HG03558 (cell line): Measurements from ENCODE around the gene WDR82.

Experiments
- ATAC-seq: cut with Tn5 transposase; IDR thresholded peaks from one replicate; pipeline ENCODE4 v1.9.1; 2021; ENCODE audit warnings: moderate number of reproducible peaks; ENCODE audit not compliant: unreplicated experiment; ENCODE audit errors: extremely low read depth

Gene WDR82

GRCh38 chr3:52228266-52228665 lies 50.2 kb downstream of the WDR82 start:
- ATAC-seq = no peak

GRCh38 chr3:52227766-52228165 lies 50.7 kb downstream of the WDR82 start:
- ATAC-seq = no peak

- no peak for ATAC-seq
Observed at GRCh38 chr3:52227117-52227516, 51.3 kb downstream of the WDR82 start.

- ATAC-seq = no peak
Observed at GRCh38 chr3:52226229-52226817, 52.1 kb downstream of the WDR82 start.

DNA sequence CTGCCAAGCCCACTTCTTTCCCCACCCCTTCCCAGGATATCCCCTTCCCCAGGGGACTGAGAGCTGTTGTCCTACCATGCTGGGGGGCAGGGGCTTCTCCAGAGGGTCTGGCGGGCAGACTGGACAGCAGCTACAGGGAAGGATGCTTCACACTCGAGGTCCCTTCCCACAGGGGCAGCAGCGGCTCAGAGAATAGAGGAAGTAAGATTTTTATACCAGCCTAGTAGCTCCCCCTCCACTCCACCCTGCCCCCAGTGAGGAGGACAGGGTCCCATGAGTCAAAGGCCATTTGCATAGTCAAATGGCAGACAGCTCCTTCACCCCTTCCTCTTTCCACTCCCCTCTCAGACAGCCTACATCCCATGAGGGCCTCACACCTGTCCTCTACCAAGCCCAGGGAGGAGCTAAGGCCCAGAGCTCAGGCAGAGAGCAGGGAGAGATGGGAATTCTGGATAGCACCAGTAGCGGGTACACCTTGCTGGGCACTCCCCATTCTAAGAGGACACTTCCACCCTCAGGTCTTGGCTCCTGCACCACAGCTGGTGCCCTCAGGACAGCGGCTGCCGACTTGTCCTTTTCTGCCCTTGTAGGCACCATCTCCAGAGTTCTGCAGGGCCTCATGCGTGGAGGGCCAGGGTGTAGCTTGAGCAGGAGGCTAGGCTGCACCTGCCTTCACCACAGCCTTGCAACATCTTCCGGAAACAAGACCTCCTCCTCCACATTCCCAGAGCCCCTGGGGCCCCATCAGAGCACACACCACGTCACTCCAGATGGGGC lies 52.8 kb downstream of the WDR82 start, which contains the start of gene TLR9:
TLR9 (minus strand) TSS at position 194 of the 777 bp plus-strand sequence; CDS start at position 78, 116 bp downstream.
- peak; percentile 50 for ATAC-seq

- ATAC-seq = no peak
Observed at GRCh38 chr3:52223449-52224408, 54.7 kb downstream of the WDR82 start.

DNA sequence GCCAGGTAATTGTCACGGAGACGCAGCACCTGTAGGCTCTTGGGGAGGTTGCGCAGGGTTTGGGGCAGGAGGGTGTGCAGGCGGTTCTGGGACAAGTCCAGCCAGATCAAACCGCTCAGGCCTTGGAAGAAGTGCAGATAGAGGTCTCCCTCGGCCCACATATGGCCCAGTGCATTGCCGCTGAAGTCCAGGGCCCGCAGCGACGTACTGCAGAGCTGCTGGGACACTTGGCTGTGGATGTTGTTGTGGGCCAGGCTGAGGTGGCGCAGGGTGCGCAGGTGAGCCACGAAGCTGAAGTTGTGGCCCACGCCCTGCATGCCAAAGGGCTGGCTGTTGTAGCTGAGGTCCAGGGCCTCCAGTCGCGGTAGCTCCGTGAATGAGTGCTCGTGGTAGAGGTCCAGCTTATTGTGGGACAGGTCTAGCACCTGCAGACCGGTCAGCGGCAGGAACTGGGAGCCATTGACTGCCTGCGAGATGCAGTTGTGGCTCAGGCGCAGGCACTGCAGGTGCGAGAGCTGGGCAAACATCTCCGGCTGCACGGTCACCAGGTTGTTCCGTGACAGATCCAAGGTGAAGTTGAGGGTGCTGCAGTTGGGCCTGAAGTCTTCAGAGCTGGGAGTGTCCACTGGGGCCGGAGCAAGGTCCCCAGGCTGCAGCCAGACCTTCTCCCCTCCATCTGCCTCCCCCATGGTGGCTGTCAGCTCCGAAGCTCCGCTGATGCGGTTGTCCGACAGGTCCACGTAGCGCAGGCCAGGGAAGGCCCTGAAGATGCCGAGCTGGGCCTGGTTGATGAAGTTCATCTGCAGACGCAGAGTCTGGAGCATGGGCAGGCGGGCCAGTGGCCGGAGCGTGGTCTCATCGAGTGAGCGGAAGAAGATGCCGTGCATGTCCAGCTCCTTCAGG lies 55.9 kb downstream of the WDR82 start:
- no peak for ATAC-seq

DNA sequence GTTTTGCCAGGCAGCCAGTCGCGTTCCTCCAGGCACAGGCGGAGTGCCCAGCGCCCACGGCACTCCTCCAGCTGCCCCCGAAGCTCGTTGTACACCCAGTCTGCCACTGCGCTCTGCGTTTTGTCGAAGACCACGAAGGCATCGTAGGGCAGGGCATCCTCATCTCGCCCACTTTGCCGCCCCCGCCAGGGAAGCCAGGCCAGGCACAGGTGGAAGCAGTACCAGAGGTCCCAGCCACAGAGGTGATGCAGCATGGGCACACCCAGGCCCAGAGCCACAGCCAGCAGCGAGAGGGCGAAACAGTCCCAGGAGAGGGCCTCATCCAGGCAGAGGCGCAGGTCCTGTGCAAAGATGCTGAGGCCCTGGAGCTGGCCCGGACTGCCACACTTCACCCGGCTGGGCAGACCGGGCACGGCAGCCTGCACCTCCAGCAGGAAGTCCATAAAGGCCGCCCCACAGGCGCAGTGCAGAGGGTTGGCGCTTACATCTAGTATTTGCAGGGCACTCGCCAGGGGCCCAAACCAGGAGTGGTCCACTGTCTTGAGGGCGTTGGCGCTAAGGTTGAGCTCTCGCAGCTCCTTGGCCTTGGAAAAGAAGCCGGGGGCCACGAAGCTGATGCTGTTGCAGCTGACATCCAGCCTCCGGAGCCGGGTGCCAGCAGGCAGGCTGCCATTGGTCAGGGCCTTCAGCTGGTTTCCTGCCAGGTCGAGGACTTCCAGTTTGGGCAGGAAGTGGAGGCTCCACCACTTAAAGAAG lies 56.7 kb downstream of the WDR82 start:
- ATAC-seq = no peak

DNA sequence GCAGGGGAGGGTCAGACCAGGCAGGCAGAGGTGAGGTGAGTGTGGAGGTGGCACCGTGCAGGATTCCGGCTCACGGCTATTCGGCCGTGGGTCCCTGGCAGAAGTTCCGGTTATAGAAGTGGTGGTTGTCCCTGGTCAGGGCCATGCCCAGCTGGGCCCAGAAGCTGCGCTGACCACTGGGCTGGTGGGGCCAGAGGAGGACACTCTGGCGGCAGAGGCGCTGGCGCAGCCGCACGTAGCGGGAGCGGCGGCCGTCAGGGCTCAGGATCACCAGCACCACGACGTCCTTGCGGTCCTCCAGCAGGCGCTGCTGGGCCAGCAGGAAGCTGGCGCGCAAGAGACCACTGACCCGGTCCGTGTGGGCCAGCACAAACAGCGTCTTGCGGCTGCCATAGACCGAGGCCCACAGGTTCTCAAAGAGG lies 57.3 kb downstream of the WDR82 start:
- ATAC-seq = no peak

- no peak for ATAC-seq
Observed at GRCh38 chr3:52220380-52221026, 57.9 kb downstream of the WDR82 start.

GRCh38 chr3:52218937-52219650 lies 59.4 kb downstream of the WDR82 start:
- no peak for ATAC-seq

GRCh38 chr3:52218454-52218853 lies 60.0 kb downstream of the WDR82 start:
- ATAC-seq = no peak

DNA sequence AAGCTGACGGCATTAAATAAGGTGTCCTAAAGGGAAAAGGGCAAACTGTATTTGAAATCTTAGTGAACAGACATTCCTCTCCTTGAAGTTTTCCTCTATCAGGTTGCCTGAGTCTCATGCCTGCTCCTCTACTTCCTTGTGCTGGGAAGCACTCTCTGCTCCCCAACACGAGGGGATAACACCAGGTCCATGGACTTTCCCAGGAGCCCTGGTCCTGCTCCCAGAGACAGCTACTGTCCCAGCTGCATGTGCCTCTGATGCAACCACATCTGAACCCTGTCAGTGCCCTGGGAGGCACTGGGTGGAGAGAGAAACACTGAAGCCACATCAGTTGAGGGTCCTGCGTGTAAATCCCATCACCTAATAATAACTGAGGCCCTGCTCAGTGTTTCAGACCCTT lies 60.4 kb downstream of the WDR82 start:
- no peak for ATAC-seq

- no peak for ATAC-seq
Observed at GRCh38 chr3:52217409-52217805, 61.0 kb downstream of the WDR82 start.

- ATAC-seq = no peak
Observed at GRCh38 chr3:52216585-52217408, 61.7 kb downstream of the WDR82 start.

DNA sequence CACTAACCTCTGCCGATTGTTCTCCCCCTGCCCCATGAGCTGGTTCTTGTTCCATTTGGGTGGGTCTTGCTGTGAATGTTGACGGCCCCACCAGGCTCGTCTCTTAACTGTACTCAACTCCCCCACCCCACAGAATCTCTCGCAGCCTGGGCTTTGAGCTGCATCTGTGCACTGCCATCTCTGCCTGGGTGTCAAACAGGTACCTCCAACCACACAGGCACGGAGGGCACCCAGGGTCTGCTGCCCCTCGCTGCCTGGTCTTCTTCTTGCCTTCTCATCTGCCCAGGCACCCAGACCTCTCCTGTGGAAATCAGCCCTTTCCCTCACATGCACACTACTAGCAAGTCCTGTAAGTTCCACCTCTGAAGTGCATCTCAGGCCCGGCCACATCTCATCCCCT lies 63.1 kb downstream of the WDR82 start:
- ATAC-seq = no peak

- no peak for ATAC-seq
Observed at GRCh38 chr3:52213901-52214300, 64.5 kb downstream of the WDR82 start.
